Right lobe of liver (tissue), 4 donors: ENCODE measurements around the gene RMRP.
"Not testable (repeated sequence)": the region's sequence is repeated elsewhere in the genome, so short reads cannot be mapped to it uniquely, and the experiment has no call there.

ENCODE experiments used
- CTCF ChIP-seq, 4 donors: fragments of 200-600 bp in 3 of 4; fragments of 450-650 bp in 1 of 4; IDR thresholded peaks; one replicate each; pipeline versions ENCODE4 v1.5.1 to v1.8.0; 2016 to 2022; ENCODE audit warnings: antibody characterized with exemption in 4 of 4, mild to moderate bottlenecking in 2 of 4
- POLR2A ChIP-seq: fragments of 450-650 bp; IDR thresholded peaks from one replicate; pipeline ENCODE4 v1.6.1; 2017; ENCODE audit warnings: antibody characterized with exemption, mild to moderate bottlenecking
- donor health status: DM: no; HTN: no; CAD: no.
- donor health status: DM: no; HTN: no; CAD: no.
- donor health status: DM: no; HTN: yes; CAD: no.

GRCh38 chr9:35641478-35641877 is 16.3 kb downstream of the RMRP start:
- not testable (repeated sequence) for TF ChIP-seq POLR2A; CTCF (IDR thresholded peaks at IDR 0.05)
